ENCODE measurements around the gene VPS37C.
A peak's percentile ranks its signal among the peaks of the same experiment; 100 is the strongest.

The VPS37C gene

DNA sequence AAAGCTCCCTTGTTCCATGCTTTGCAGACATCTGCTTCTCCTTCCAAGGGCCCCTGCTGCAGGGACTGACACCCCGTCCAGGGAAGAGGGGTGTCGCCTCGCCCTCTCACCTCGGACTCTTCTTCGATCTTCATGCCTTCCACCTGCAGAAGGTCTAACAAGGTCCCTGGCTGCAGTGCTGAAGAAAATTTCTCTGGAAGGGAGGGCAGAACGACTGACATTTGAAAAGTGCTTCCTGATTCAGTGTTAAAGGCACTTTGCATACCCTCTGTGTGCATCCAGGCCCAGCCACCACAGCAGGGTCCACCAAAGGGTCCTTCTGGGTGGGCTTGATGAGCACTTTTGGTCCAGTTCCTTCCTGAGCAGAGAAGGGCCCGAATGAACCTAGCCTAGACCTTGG is 28.1 kb downstream of the VPS37C start:
- no peak for DNase-seq (ENCODE audit: low read depth in 2 of 2)

DNA sequence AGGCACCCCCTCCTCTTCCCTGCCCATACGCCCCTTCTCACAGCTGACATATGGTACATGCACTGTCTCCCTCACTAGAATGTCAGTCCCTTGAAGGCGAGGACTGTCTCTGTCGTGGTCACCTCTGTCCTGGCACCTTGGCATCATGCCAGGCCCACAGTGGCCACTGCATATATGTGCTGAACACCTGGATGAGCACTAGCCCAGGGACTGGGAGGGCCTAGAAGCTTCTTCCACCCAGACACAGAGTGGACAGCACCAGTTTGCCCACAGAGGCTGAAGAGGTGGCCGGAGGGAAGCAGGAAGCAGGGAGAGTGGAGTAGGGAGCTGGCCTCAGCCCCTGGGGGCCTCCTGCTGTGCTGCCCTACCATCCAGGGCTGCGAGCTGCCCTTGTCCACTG is 28.6 kb downstream of the VPS37C start:
- DNase-seq (ENCODE audit: low read depth in 2 of 2): no peak

DNA sequence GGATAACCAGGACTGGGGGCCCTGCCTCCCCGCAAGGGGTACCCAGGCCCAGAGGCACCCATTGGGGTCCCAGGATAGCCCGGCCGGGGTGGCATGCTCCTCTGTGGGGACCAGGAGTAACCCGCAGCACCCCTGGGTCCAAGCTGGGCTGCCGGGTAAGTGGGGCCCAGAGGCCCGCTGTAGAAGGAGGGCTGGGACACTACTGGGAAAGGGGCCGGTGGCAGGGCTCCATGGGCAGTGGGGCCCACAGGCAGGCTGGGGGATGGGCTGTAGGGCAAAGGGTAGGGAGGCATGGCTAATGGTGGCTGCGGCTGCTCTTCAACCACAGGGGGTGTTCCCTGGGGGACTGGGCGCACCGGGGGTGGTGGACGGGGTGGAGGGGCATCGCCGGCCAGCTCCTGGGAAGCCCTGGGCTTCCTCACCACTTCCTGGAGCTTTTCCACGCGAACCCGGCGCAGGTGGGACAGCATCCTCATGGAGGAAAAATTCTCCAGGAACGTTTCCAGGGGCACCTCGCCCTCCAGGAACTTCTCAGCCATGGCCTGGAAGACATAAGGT is 29.1 kb downstream of the VPS37C start:
- DNase-seq (ENCODE audit: low read depth in 2 of 2): no peak

DNA sequence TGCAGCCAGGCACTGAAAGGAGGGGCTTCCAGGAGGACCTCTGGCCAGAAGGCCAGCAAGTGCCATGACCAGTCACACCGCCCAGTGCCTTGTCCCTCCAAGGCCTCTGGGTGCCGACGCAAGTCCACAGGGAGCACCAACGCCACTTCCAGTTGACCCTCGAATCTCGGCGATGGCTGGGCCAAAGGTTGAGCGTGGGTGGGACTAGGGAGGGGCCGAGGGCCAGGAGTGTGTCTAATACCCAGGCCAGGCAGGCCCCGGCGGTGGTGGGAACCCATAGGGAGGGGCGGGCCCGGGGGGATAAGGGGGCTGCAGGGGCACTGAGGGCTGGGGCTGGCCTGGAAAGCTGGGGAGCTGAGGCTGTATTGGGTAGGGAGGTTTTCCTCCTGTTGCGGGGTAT is 29.6 kb downstream of the VPS37C start:
- no peak for DNase-seq (ENCODE audit: low read depth in 2 of 2)

DNA sequence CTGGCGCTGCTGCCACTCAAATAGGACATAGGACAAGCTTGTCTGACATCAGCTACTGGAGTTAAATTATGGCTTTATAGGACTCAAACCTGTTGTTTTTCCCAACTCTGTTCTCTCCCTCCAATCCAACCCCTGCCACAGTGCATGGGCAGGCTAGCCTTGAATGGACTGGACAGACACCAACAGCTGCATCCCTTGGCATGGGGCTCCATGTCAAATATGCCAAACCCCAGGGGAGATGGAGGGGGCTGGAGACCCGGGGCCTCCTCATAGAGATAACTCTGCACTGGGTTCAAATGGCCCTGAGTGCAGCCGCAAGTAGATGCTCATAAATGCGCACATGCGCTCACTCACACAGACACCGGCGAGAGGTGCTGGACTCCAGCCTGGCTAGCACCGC is 30.0 kb downstream of the VPS37C start:
- no peak for DNase-seq (ENCODE audit: low read depth in 2 of 2)

DNA sequence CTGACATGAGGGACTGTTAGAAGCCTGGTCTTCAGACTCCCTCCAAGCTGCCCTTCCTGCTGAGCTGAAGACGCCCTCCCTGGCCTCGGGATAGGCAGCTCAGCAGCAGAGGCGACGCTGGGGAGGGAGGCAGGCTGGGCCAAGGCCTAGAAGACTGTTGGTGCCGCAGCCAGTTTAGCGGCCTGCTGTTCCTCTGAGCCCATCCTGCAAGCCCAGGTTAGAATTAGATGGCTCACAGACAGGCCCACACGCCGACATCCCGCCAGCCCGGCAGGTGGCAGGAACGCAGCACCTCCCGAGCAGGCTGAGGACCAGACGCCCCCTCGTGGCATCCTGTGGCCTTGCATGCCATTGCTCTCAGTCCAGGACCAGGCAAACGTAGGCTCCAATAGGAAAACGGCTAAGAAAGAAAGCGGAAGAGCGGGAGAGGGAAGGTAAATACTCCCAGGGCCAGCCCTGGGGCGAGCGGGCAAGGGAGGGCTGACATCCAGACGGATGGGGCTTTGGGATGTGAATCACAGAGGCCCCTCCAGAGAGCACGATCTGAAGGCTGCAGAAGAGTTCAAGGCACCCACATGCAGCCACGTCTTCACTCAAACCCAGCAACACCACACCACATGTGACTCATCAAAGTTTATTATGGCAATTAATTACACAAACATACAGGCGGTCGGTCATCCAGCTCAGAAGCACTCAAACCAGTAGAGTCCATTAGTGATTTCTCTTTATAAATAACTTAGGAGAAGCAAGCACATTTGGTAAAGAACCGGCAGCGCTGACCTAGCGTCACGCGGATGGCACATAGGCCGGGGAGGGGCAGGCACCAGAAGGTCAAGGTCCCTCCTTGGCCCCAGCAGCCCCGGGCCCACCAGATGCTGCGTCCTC is 31.3 kb downstream of the VPS37C start:
- peak; percentile 84 to 88 for DNase-seq (ENCODE audit: low read depth in 2 of 2)

DNA sequence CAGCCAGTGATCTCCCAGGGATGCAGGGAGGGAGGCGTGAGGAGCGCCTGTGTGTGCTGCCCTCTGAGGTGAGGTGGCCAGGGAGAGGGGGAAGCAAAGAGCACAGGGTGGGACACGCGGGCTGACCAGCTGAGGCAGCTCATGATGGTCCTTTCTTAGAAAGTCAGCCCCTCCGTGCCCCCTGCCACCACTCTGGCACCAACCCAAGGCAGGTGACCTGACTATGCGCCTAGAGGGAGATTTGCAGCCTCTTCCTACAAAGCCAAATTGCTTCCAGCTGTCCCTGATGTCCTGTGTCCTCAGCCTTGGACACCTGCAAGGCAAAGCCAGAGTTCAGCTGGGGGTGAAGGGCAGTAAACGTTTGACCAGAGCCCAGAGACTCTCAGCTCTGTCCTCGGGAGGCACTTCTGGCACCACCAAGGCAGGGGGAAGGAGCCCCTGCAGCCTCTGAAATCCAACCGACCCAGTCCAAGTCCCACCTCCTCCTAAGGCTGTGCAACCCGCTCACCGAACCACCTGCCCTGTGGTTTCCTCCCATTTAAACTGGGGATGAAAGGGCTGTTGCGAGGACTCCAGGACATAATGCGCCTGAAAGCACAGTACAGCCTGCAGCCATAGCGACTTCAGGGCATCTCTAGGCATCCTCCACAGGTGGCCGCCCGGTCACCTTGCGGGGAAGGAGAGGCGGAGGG is 32.1 kb downstream of the VPS37C start:
- DNase-seq (ENCODE audit: low read depth in 2 of 2): no peak

DNA sequence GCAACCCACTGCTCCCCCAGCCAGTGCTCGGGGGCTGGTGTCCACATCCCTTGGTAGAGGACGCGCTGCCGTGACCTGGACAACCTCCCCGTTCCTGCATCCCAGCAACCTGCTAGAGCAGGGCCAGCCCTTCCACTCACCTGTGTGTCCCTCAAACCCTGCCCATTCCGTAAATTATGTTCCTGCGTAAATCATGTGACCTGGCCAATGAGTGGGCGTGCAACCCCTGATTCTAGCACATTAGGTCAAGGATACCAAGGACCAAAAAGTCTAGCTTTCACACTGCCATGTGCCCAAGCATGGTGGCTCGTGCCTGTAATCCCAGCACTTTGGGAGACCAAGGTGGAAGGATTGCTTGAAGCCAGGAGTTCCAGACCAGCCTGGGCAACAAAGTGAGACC is 33.2 kb downstream of the VPS37C start:
- DNase-seq (ENCODE audit: low read depth in 2 of 2): no peak

DNA sequence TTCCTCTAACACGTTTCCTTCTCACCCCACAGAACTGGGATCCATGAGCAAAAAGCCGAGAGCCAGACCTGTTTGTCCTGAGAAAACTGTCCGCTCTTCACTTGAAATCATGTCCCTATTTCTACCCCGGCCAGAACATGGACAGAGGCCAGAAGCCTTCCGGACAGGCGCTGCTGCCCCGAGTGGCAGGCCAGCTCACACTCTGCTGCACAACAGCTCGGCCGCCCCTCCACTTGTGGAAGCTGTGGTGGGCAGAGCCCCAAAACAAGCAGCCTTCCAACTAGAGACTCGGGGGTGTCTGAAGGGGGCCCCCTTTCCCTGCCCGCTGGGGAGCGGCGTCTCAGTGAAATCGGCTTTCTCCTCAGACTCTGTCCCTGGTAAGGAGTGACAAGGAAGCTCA is 35.0 kb downstream of the VPS37C start:
- no peak for DNase-seq (ENCODE audit: low read depth in 2 of 2)

DNA sequence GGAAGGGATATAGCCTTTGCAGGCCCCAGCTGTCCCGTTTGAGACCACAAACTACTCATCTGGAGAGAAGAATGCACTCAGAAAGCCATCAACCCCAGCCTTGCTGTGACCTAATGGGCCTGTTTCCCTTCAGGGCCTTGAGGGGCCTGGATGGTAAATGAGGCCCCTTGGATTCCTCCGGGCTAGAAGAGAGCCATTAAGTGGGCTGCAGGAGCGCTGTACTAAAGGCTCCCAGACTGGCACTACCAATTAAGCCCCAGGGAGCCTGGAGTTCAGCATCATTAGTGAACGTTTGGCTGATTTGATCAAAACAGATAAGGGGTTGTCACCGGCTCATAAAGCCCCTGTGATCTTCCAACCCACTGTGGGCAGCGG is 35.9 kb downstream of the VPS37C start:
- DNase-seq (ENCODE audit: low read depth in 2 of 2): no peak

DNA sequence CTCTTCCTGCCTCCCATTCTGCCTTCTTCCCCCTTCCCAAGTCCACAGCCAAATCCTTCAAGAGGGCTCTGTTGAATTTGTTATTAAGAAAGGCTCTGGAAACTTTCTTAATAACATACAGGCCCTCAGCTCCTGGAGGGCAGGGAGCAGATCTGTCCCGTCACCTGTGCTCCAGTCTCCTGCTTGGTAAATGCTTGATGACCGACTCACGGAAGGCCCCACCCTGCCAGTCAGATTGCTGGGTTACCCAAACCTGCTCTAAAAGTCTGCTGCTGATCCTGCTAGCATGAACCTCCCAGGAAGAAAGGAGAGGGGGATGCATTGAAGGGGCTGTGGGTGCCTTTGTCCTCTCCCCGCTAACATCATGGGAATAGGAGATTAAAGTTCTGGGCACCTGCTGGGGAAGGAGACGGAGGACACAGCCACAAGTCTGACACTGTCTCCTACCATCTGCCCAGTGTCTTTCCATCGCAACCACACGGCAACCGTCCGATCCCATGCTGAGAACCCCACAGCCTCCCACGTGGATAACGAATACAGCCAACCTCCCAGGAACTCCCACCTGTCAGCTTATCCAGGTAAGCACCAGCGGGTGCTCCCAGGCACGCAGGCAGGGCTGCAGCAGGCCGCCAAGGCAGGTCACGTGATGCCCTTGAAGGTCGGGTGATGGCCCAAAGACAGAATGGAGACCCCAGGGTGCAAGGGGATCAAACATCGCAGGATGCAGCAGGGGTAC is 36.5 kb downstream of the VPS37C start:
- no peak for DNase-seq (ENCODE audit: low read depth in 2 of 2)

DNA sequence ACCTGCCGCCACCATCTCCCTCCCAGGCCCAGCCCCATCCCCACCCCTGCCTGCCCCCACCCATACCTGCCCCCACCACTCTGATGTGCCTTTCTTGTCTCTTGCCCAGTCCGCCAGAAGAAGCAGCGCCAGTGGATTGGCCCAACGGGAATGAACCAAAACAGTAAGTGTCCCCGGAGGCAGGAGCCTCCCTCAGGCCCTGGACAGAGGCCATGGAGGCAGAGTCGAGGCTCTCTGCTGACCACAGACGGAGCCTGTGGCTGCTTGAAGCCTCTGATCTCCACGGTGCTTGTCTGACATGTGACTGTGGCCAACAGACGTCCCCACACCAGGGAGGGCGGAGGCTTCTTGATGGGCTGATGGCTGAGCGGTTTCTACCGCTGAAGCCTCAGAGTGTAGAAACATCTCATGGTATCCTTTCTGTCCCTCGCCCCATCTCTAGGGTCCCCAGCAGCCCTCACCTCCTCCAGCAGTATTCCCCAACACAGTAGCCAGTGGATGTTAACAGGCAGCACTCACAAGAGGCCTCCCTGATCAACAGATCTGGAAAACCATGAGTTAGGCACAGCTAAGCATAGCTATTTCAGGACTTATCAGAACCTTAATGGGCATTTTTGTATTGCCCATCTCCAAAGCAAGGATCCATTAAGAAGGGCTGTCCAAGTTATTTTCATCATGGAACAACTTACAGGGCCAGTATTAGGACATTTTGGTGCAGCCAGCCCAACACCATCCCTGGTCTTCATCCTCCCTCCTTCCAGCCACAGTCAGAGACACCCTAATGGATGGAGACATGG is 37.3 kb downstream of the VPS37C start:
- no peak for DNase-seq (ENCODE audit: low read depth in 2 of 2)

DNA sequence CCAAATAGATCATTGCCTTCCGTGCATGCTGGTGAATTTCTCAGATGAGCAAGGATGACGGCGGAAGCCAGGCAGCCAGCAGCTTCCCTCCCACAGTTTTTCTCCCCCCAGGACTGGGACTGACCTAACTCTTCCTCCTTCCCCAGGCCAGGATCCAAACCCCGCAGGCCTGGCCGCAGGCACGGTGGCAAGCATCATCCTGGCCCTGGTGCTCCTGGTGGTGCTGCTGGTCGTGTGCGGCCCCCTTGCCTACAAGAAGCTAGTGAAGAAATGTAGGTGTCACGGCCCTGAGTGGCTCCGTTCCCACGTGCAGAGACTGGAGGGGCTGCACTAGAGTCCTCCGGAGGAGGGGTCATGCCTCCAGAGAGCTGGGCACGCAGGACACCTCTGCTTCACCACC is 38.5 kb downstream of the VPS37C start:
- no peak for DNase-seq (ENCODE audit: low read depth in 2 of 2)

DNA sequence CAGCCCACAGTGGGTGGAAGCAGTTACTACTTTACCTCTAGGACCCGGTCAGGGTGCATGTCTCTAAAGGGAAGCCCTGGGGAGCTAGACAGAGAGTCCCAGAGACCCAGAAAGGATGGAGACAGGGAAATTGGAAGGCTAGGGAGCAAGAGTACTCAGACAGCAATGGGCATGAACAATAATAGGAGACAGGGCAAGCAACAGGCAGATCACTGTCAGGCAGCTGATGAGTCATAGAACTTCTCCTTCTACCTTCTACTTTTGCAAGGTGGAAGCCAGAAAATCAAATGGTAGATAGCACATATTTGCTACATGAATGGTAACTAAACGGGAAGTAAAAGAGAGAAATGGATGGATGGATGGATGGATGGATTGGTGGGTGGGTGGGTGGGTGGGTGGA is 39.3 kb downstream of the VPS37C start:
- DNase-seq (ENCODE audit: low read depth in 2 of 2): no peak

DNA sequence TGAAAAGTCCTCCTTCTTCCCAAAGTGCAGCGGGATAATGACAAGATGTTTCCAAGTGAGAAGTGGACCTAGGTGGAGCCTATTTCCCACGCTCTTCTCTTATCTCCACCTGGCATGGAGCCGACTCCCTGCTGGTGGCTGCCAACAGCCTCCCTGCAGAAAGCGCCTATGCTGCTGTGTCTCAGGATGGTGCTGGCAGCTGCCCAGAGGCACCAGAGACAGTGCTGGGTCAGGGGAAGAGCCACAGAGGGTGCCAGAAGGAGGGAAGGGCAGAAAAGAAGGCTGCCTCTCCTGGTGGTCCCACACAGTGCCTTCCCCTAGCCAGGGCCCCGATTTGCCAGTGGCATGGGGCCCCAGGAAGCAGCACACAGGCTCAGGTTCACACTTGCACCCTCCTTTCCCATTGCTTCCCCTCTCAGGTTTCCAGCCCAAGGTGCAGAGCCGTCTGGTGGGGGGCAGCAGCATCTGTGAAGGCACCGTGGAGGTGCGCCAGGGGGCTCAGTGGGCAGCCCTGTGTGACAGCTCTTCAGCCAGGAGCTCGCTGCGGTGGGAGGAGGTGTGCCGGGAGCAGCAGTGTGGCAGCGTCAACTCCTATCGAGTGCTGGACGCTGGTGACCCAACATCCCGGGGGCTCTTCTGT is 39.9 kb downstream of the VPS37C start:
- DNase-seq (ENCODE audit: low read depth in 2 of 2): no peak

DNA sequence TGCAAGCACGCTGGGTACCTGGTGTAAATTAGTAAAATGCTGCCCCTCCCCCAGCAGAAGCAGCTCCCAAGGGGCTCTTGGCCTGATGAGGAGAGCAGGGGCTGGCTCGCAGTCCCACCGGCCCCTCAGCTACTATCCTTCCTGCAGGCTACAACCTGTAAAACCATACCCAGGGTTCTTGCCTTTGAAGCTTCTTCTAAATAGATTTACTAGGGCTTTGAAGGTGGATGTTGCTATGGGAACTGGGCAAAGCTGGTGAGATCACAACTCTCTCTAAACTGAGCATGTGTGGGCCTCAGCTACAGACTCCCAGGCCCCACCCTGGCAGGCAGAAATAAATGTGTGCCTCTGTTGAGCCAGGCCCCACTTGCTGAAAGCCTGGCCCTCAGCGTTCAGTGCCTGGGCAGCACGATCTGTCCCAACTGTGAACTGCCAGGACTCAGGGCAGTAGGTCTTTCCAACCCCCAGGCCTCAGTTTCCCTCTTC is 40.5 kb downstream of the VPS37C start:
- no peak for DNase-seq (ENCODE audit: low read depth in 2 of 2)

DNA sequence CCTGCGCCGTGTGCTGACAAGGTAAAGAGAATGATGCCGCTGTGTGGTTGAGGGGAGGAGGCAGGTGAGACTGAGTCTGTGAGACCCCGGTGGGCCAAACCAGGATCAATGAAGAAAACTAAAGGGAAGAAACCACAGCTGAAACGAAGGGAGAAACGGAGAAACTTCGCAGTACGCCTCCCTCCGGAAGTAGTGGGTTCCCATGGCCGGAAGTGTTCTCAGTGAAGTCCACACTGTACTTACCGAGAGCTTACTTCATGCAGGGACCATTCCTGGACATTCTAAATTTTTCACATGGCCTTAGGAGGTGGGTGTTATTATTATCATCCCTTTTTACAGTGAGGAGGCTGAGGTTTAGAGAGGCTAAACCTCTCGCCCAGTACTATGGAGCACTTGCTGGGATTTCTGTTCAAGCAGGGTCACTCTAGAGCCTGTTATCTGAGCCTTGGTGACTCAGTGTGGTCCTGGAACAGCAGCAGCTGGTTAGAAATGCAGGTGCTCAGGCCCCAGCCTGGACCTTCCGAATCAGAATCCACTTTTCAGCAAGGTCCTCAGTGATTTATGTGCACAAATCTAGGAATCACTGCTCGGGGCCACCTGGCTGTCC is 41.0 kb downstream of the VPS37C start:
- DNase-seq (ENCODE audit: low read depth in 2 of 2): no peak

DNA sequence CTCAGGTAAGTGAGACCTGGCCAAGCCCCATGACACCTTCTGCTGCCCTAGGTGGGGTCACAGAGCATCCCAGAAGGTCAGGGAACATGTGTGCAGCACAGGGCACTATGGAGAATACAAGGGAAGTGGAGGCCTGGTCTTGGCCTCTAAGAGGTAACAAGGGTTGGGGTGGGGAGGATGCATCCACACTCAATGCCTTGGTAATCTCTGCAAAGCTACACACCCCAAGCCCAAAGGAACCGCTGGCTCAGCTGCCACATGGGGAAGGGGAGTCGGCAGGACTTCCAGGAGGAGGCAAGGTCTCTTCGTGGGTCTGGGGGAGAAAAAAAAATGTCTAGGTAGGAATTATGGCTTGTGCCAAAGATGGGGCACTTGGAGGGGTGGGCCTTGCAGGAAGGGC is 41.7 kb downstream of the VPS37C start:
- no peak for DNase-seq (ENCODE audit: low read depth in 2 of 2)

DNA sequence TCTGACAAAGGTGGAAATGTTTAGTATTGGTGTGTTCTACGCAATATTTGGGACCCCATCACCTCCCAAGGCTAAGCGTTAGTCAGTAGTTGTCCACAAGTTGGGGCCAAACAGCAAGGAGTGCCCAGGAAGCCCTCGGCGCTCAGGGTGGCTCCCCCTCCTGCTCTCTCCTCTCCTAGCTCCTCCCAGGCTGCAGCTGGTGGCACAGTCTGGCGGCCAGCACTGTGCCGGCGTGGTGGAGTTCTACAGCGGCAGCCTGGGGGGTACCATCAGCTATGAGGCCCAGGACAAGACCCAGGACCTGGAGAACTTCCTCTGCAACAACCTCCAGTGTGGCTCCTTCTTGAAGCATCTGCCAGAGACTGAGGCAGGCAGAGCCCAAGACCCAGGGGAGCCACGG is 42.2 kb downstream of the VPS37C start:
- DNase-seq (ENCODE audit: low read depth in 2 of 2): no peak

DNA sequence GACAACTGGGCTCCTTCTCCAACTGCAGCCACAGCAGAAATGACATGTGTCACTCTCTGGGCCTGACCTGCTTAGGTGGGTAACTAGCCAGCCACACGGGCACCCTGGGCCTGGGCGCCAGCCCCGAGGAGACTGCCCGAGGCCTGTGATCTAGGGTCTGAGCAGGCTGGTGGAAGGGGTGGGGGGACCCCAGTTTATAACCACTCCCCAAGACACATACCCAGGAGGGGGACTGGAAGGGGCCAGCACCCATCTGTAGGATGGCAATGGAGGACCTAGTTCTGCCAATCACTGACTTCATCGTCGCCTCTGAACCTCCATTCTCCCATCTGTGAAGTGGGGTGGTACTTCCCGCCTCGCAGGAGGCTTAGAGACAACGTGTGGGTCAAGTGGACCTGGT is 42.8 kb downstream of the VPS37C start:
- no peak for DNase-seq (ENCODE audit: low read depth in 2 of 2)

DNA sequence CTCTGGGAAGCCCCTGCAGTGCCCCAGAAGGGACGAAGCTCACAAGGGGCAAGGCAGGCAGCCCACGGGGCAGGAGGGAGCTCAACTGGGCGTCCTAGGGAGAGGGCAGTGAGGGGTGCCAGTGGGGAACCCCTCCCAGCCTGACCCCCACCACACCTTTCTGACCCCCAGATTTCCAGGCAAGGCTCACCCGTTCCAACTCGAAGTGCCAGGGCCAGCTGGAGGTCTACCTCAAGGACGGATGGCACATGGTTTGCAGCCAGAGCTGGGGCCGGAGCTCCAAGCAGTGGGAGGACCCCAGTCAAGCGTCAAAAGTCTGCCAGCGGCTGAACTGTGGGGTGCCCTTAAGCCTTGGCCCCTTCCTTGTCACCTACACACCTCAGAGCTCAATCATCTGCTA is 43.2 kb downstream of the VPS37C start:
- no peak for DNase-seq (ENCODE audit: low read depth in 2 of 2)

Data from stimulated activated CD4-positive, alpha-beta T cell treated with anti-CD3 and anti-CD28 coated beads, Interleukin-15, amount 100 ng/mL, for 48 hours (primary cell).